ENCODE data around the gene BRSK2. TPM values are rescaled to one million over a fixed set of nuclear protein-coding genes. Genes with fewer than 3 reads are reported as not detected.

Gene BRSK2
- total RNA-seq, 1 donor from 2014 or later, result 13.8 TPM

DNA sequence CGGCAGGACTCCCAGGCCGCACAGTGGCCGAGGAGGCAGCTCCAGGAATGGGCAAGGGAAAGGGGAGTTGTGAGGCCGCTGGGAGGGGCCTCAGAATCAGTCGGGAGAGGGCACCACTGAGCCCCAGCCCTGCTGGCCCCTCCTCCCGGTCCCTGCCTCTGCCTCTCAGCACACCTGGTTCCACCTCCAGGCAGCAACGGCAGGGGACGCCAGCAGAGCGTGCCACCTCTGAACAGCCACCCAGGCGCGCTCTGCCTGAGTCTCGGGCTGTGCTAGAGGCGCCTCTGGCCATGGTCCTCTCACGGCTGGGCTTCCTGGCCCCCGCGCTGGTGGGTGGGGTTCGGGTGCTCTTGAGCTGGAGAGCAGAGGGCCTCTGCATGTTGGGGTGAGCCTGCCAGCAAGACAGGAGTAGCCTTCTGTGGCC, 63.9 kb downstream of the BRSK2 start:
- H3K4me3 Mint-ChIP-seq, result no peak overlapping the region
- DNase-seq (ENCODE audit: extremely low spot score, unreplicated experiment), result no peak
- H3K9me3 Mint-ChIP-seq, result no peaks in the 10 kb centered on the region
- no peaks in the 10 kb centered on the region for H3K27me3 Mint-ChIP-seq
- no peaks in the 10 kb centered on the region for H3K4me1 Mint-ChIP-seq (ENCODE audit: unreplicated experiment)
- no peaks in the 10 kb centered on the region for H3K36me3 Mint-ChIP-seq
- H3K27ac Mint-ChIP-seq, result no peak overlapping the region
- TF ChIP-seq, protein P1, sequence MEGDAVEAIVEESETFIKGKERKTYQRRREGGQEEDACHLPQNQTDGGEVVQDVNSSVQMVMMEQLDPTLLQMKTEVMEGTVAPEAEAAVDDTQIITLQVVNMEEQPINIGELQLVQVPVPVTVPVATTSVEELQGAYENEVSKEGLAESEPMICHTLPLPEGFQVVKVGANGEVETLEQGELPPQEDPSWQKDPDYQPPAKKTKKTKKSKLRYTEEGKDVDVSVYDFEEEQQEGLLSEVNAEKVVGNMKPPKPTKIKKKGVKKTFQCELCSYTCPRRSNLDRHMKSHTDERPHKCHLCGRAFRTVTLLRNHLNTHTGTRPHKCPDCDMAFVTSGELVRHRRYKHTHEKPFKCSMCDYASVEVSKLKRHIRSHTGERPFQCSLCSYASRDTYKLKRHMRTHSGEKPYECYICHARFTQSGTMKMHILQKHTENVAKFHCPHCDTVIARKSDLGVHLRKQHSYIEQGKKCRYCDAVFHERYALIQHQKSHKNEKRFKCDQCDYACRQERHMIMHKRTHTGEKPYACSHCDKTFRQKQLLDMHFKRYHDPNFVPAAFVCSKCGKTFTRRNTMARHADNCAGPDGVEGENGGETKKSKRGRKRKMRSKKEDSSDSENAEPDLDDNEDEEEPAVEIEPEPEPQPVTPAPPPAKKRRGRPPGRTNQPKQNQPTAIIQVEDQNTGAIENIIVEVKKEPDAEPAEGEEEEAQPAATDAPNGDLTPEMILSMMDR (conservative IDR thresholded peaks at IDR 0.05), result no peak

DNA sequence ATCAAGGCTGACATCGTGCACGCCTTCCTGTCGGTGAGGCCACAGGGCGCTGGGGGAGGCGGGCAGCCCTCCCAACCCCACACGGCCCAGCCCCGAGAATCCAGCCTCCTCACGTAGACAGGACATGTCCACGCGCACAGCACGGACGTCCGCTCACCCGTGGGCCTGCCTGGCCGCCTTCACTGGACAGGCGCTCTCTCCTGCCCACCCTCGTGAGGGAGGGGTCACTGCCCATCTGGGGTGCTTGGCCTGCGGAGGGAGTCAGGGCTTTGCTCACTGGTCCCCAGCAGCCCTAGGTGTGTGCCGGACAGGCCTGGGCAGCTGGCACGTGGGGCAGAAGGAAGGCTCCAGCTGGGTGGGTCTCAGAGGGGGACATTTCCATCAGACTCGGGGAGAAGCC, 64.8 kb downstream of the BRSK2 start:
- no peak for DNase-seq (ENCODE audit: extremely low spot score, unreplicated experiment)

DNA sequence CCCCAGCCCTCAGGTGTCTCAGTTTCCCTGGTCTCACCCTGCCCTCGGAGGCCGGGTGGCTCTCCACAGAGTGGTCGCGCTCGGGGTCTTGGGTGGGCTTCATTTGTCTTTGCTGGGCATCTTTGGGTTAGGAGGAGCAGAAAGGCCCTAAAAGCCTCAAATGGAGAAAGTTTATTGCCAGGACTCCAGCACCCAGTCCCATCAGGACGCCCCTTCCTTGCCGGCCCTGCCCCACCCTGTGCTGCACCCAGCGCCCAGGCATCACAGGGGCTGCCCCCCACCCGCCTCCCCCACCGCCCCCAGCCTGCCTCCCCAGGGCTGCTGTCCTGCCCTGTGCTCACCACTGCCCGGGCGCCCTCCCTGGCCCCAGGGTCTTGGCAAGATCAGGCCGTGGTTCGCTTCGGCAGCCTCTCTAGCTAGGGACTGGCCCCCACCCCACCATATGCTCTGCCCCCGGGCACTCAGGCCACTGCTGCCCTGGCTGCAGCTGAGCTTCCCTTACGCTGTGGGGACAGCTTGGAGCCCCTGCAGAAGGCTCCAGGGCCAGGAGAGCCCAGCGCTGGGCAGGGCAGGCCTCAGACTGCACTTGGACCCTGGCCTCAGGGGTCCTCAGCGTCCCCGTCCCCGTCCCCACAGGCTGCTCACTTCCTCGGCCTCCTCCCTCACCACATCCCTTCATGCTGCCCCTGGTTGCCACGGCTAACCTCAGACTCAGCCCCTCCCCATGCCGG, 65.5 kb downstream of the BRSK2 start:
- no peaks in the 10 kb centered on the region for H3K4me1 Mint-ChIP-seq (ENCODE audit: unreplicated experiment)
- TF ChIP-seq, protein P1 (conservative IDR thresholded peaks at IDR 0.05), result no peak

More for the DNA sequence above, 64.8 kb downstream of the BRSK2 start:
- no peaks in the 10 kb centered on the region for H3K4me1 Mint-ChIP-seq (ENCODE audit: unreplicated experiment)
- H3K36me3 Mint-ChIP-seq, result no peaks in the 10 kb centered on the region
- no peaks in the 10 kb centered on the region for H3K27me3 Mint-ChIP-seq
- no peak overlapping the region for H3K27ac Mint-ChIP-seq
- H3K4me3 Mint-ChIP-seq, result no peak overlapping the region
- TF ChIP-seq, protein P1 (conservative IDR thresholded peaks at IDR 0.05), result no peak
- no peaks in the 10 kb centered on the region for H3K9me3 Mint-ChIP-seq

DNA sequence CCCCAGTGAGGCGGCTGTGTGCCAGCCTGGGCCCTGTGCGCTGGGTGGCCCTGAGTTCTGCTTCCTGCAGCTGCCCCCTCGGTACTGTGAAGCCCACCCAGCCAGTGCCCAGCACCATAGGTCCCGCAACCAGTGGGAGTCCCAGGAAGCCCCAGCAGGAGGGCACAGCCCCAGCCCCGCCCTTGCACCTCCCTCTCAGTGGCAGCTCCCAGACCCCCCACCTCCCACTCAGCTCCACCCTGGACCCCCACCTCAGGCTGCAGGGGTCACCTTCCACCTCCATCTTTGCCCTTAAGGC, 66.0 kb downstream of the BRSK2 start:
- no peak for DNase-seq (ENCODE audit: extremely low spot score, unreplicated experiment)
- Mint-ChIP-seq H3K4me1 (ENCODE audit: unreplicated experiment) (no peaks in the 10 kb centered on the region), H3K27me3 (no peaks in the 10 kb centered on the region), H3K4me3 (no peak overlapping the region), H3K9me3 (no peaks in the 10 kb centered on the region), H3K36me3 (no peaks in the 10 kb centered on the region), H3K27ac (no peak overlapping the region)
- TF ChIP-seq, protein P1 (conservative IDR thresholded peaks at IDR 0.05), result no peak

More for the DNA sequence above, 65.5 kb downstream of the BRSK2 start:
- Mint-ChIP-seq H3K27me3 (no peaks in the 10 kb centered on the region), H3K36me3 (no peaks in the 10 kb centered on the region), H3K27ac (no peak overlapping the region), H3K9me3 (no peaks in the 10 kb centered on the region), H3K4me3 (no peak overlapping the region)
- no peak for DNase-seq (ENCODE audit: extremely low spot score, unreplicated experiment)

DNA sequence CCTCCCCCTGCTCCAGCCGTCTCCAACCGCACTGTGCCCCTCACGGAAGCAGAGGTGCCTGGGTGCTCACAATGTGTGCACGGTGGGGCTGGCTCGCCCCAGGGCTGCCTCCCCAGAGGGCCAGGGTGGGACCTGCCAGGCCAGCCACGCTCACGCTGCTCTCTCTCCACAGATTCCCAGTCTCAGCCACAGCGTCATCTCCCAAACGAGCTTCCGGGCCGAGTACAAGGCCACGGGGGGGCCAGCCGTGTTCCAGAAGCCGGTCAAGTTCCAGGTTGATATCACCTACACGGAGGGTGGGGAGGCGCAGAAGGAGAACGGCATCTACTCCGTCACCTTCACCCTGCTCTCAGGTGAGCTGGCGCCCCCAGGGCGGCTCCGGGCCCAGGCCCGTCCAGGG, 66.4 kb downstream of the BRSK2 start:
- Mint-ChIP-seq H3K27me3 (no peaks in the 10 kb centered on the region), H3K4me3 (no peak overlapping the region), H3K27ac (no peak overlapping the region), H3K36me3 (no peaks in the 10 kb centered on the region), H3K9me3 (no peaks in the 10 kb centered on the region), H3K4me1 (ENCODE audit: unreplicated experiment) (no peaks in the 10 kb centered on the region)
- TF ChIP-seq, protein P1 (conservative IDR thresholded peaks at IDR 0.05), result no peak
- DNase-seq (ENCODE audit: extremely low spot score, unreplicated experiment), result no peak

All from type B pancreatic cell (in vitro differentiated cells).